Measurements from ENCODE around the gene RHBDD1. TPM values are rescaled to one million over a fixed set of nuclear protein-coding genes. Genes with fewer than 3 reads are reported as not detected.

The RHBDD1 gene
- polyA plus RNA-seq, 10 donors: 12.5 to 20.6 (median 15.5) TPM

- no peak for DNase-seq
These were observed 80.0 kb downstream of the RHBDD1 start for GRCh38 chr2:226915846-226916360.

- no peak for DNase-seq
These were observed 80.8 kb downstream of the RHBDD1 start for GRCh38 chr2:226916669-226917068.

GRCh38 chr2:226932443-226932842 lies 96.6 kb downstream of the RHBDD1 start:
- DNase-seq: no peak

- DNase-seq: no peak
These were observed 98.8 kb downstream of the RHBDD1 start for GRCh38 chr2:226934546-226935201.

- DNase-seq: no peak
These were observed 108.2 kb downstream of the RHBDD1 start for GRCh38 chr2:226943862-226944620.

GRCh38 chr2:226953206-226953605 lies 117.4 kb downstream of the RHBDD1 start:
- peak in 2 of 3 donors; percentile 11 to 22 for DNase-seq

- no peak for DNase-seq
These were observed 118.0 kb downstream of the RHBDD1 start for GRCh38 chr2:226953826-226954225.

GRCh38 chr2:226956659-226957058 lies 120.8 kb downstream of the RHBDD1 start:
- no peak for DNase-seq

GRCh38 chr2:226959418-226959817 lies 123.6 kb downstream of the RHBDD1 start:
- no peak for DNase-seq

- DNase-seq: no peak
These were observed 126.4 kb downstream of the RHBDD1 start for GRCh38 chr2:226962176-226962773.

GRCh38 chr2:226963528-226963927 lies 127.7 kb downstream of the RHBDD1 start:
- peak in 1 of 3 donors; percentile 33 for DNase-seq

- DNase-seq: no peak
These were observed 129.5 kb downstream of the RHBDD1 start for GRCh38 chr2:226965376-226965775.

GRCh38 chr2:226969417-226970080 lies 133.7 kb downstream of the RHBDD1 start:
- peak; percentile 56 to 79 (median 65) for DNase-seq

- DNase-seq: no peak
These were observed 134.5 kb downstream of the RHBDD1 start for GRCh38 chr2:226970362-226970761.

- no peak for DNase-seq
These were observed 135.2 kb downstream of the RHBDD1 start for GRCh38 chr2:226971084-226971483.

- DNase-seq: no peak
These were observed 135.9 kb downstream of the RHBDD1 start for GRCh38 chr2:226971770-226972169.

GRCh38 chr2:226973816-226974215 lies 138.0 kb downstream of the RHBDD1 start:
- DNase-seq: no peak

- DNase-seq: peak in 2 of 3 donors; percentile 16 to 66
These were observed 141.9 kb downstream of the RHBDD1 start for GRCh38 chr2:226977775-226978190.

- DNase-seq: no peak
These were observed 142.4 kb downstream of the RHBDD1 start for GRCh38 chr2:226978300-226978699.

- no peak for DNase-seq
These were observed 143.2 kb downstream of the RHBDD1 start for GRCh38 chr2:226979004-226979403.

- DNase-seq: no peak
These were observed 146.0 kb downstream of the RHBDD1 start for GRCh38 chr2:226981791-226982326.

Data from muscle of back (tissue), 11 donors.